HCT116 (cell line): ENCODE measurements around the gene RBP2.

ENCODE experiments used
- POLR2A ChIP-seq: IDR thresholded peaks from 2 replicates; pipeline ENCODE4 v1.7.0; 2011; ENCODE audit warnings: borderline replicate concordance; ENCODE audit not compliant: insufficient read depth, insufficient read length; ENCODE audit errors: extremely low read depth
- TCF7L2 ChIP-seq: IDR thresholded peaks from 2 replicates; pipeline ENCODE4 v1.7.0; 2011; ENCODE audit warnings: borderline replicate concordance, inconsistent platforms; ENCODE audit not compliant: insufficient read depth, insufficient read length; ENCODE audit errors: extremely low read depth
- TF ChIP-seq, protein P1 (sequence below): IDR thresholded peaks from 2 replicates; pipeline ENCODE4 v1.6.1; 2012; ENCODE audit warnings: low read depth

DNA sequence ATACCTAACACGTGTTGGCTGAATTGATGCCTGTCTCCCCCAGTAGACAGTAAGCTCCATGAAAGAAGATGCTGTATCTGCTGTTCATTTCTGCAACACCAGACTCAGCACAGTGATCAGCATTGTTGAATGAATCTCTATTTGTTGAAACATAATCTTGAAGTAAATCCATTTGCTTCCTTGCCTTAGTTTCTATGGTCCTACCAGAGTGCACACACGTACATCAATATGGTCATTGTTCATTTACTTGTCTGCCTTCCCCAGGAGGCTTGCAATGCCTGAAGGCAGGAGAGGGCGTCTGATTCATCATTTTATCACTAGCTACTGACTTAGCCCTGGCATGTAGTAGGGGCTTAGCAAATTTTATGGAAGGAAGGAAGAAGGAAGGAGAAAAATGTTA, 19.2 kb downstream of the RBP2 start:
- TF ChIP-seq, protein P1, sequence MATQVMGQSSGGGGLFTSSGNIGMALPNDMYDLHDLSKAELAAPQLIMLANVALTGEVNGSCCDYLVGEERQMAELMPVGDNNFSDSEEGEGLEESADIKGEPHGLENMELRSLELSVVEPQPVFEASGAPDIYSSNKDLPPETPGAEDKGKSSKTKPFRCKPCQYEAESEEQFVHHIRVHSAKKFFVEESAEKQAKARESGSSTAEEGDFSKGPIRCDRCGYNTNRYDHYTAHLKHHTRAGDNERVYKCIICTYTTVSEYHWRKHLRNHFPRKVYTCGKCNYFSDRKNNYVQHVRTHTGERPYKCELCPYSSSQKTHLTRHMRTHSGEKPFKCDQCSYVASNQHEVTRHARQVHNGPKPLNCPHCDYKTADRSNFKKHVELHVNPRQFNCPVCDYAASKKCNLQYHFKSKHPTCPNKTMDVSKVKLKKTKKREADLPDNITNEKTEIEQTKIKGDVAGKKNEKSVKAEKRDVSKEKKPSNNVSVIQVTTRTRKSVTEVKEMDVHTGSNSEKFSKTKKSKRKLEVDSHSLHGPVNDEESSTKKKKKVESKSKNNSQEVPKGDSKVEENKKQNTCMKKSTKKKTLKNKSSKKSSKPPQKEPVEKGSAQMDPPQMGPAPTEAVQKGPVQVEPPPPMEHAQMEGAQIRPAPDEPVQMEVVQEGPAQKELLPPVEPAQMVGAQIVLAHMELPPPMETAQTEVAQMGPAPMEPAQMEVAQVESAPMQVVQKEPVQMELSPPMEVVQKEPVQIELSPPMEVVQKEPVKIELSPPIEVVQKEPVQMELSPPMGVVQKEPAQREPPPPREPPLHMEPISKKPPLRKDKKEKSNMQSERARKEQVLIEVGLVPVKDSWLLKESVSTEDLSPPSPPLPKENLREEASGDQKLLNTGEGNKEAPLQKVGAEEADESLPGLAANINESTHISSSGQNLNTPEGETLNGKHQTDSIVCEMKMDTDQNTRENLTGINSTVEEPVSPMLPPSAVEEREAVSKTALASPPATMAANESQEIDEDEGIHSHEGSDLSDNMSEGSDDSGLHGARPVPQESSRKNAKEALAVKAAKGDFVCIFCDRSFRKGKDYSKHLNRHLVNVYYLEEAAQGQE: no peak
- TF ChIP-seq TCF7L2 (no peak), POLR2A (no peak)
